ENCODE data around the gene CHPF. TPM values are rescaled to one million over a fixed set of nuclear protein-coding genes. Genes with fewer than 3 reads are reported as not detected.
A peak's percentile ranks its signal among the peaks of the same experiment; 100 is the strongest.

The CHPF gene
- total RNA-seq, 1 experiment from 2014 or later = 228 TPM

DNA sequence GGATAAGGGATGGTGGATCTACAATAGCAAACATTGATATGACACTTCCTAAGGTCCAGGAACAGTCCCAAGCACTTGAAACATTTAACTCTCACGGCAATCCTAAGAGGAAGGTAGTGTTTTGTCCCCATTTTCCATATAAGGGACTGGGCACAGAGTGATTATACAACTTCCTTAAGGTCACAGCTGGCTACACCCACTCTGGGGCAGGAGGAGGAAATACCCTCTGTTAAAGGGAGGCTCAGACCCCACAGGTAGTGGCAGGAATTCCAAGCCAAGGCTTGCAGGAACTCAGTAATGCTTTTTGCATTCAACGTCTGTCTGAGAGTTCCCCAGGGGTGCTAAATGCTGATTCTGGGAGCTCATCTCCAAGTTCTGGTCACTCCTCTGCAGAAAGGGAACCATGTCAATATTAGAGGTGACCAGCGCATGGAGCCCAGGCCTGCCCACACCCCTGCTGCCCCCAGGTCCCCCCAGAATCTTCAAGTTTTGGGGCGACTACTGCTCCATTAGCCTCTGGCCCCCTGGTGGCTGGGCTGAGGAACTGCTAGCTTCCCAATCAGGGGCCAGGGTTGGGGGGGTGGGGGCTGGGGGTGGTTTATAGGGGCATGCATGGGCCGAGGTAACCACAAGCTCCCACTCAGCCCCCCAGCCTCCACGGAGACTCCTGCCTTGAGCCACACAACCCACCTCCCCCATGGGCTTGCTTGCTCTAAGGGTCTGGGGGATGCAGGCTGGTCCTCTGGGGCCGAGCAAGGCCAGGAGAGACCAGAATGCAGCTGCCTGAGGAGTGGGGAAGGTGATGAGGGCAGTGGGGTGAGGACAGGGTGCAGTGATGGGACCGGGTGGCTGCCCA lies 16.7 kb upstream of the CHPF start:
- intact Hi-C loops (cut with micrococcal nuclease) = no loop called here
- peaks cover 0 to 4% of the 10 kb centered on the region in 2 experiments; a peak in 1 of 4 replicates for H3K4me1 ChIP-seq (ENCODE audit: control insufficient read depth in 1 of 2, insufficient read depth in 2 of 2, low read length in 2 of 2)
- RAD21 ChIA-PET (ENCODE audit: low non-redundant PET in 1 of 2, low total read pairs in 2 of 2, uncharacterized antibody in 2 of 2, unreplicated experiment in 2 of 2) = no interaction called here
- no TSS peak for BruUV-seq (replicated peaks)
- no peak overlapping the region for H3K27ac ChIP-seq (ENCODE audit: low read depth, low read length)
- POLR2A ChIA-PET = interaction anchor here (1.6 kb wide), 1 partner anchor 17 kb away, joined by 4 read pairs; the partner anchor contains the start of genes CHPF and TMEM198
- no peaks in the 10 kb centered on the region for H4K20me1 ChIP-seq (ENCODE audit: insufficient read depth)
- DNase-seq (ENCODE audit: low read depth, low spot score) (no peak), ATAC-seq (peak; percentile 70)
- no peak overlapping the region for H2AFZ ChIP-seq (ENCODE audit: low read depth, low read length, poor library complexity, severe bottlenecking)
- no peak overlapping the region for H3K9ac ChIP-seq (ENCODE audit: low read length)
- no peaks in the 10 kb centered on the region for H3K27me3 ChIP-seq (ENCODE audit: insufficient read depth, low read length)
- CTCF ChIA-PET = interaction anchor here (0.6 to 2.6 kb wide), 12 partner anchors 9 to 1250 kb away, joined by 3 to 16 read pairs (median 4); partner anchors contain the start of genes INHA, OBSL1 and STK11IP
- H3K9me3 ChIP-seq (ENCODE audit: control insufficient read depth in 1 of 2, insufficient read depth in 1 of 2, low read depth in 1 of 2, low read length in 2 of 2) = no peaks in the 10 kb centered on the region
- no peak overlapping the region for H3K4me2 ChIP-seq (ENCODE audit: low read length)
- H3K36me3 ChIP-seq (ENCODE audit: control insufficient read depth in 1 of 2, insufficient read depth in 2 of 2, low read length in 2 of 2) = no peaks in the 10 kb centered on the region
- no peaks in the 10 kb centered on the region for H3K79me2 ChIP-seq (ENCODE audit: insufficient read depth, low read length)
- TF ChIP-seq SRF (IDR thresholded peaks at IDR 0.05; ENCODE audit: low read depth) = no peak
- TF ChIP-seq, protein P1, sequence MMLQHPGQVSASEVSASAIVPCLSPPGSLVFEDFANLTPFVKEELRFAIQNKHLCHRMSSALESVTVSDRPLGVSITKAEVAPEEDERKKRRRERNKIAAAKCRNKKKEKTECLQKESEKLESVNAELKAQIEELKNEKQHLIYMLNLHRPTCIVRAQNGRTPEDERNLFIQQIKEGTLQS (IDR thresholded peaks at IDR 0.05) = no peak
- TF ChIP-seq, protein P2, sequence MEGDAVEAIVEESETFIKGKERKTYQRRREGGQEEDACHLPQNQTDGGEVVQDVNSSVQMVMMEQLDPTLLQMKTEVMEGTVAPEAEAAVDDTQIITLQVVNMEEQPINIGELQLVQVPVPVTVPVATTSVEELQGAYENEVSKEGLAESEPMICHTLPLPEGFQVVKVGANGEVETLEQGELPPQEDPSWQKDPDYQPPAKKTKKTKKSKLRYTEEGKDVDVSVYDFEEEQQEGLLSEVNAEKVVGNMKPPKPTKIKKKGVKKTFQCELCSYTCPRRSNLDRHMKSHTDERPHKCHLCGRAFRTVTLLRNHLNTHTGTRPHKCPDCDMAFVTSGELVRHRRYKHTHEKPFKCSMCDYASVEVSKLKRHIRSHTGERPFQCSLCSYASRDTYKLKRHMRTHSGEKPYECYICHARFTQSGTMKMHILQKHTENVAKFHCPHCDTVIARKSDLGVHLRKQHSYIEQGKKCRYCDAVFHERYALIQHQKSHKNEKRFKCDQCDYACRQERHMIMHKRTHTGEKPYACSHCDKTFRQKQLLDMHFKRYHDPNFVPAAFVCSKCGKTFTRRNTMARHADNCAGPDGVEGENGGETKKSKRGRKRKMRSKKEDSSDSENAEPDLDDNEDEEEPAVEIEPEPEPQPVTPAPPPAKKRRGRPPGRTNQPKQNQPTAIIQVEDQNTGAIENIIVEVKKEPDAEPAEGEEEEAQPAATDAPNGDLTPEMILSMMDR (IDR thresholded peaks at IDR 0.05 in 2 of 3, conservative IDR thresholded peaks at IDR 0.05 in 1 of 3; ENCODE audit: borderline replicate concordance in 1 of 3, insufficient read depth in 1 of 3, low read depth in 2 of 3, low read length in 2 of 3) = peak in 2 of 3 experiments; percentile 68 to 69; a peak in 5 of 6 replicates
- no peaks in the 10 kb centered on the region for H3K9me2 ChIP-seq (ENCODE audit: insufficient read depth)
- H3K4me3 ChIP-seq (replicated peaks in 1 of 2; ENCODE audit: low read depth in 1 of 2, low read length in 2 of 2) = no peak overlapping the region

Data from HCT116 (cell line).